GM12874 (cell line): ENCODE measurements around the gene SLC9C2.

Experiments
- TF ChIP-seq, protein P1 (sequence below): IDR thresholded peaks from 2 replicates; pipeline ENCODE4 v1.5.1; 2011; ENCODE audit warnings: low read depth, mild to moderate bottlenecking, control low read depth, low read length, moderate library complexity; ENCODE audit not compliant: insufficient read depth

SLC9C2 gene

DNA sequence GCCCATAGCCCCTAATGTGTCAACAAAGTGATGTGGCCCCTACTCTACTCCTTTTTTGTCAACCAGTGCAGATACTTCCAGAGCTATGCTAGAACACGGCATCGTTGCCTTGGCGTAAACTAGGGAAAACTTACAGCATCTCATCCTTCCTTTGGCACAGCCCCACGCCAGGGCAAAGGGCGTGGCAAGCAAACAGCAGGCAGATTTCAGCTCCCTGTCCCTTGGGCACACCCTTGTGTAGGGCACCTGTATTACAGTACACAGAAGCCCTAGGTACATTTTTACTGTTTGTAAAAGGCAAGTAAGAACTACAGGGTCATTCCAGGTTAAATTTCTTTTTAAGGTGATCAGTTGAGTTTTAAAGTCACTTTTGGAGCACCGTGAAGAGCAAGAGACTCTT lies 96.4 kb downstream of the SLC9C2 start:
- TF ChIP-seq, protein P1, sequence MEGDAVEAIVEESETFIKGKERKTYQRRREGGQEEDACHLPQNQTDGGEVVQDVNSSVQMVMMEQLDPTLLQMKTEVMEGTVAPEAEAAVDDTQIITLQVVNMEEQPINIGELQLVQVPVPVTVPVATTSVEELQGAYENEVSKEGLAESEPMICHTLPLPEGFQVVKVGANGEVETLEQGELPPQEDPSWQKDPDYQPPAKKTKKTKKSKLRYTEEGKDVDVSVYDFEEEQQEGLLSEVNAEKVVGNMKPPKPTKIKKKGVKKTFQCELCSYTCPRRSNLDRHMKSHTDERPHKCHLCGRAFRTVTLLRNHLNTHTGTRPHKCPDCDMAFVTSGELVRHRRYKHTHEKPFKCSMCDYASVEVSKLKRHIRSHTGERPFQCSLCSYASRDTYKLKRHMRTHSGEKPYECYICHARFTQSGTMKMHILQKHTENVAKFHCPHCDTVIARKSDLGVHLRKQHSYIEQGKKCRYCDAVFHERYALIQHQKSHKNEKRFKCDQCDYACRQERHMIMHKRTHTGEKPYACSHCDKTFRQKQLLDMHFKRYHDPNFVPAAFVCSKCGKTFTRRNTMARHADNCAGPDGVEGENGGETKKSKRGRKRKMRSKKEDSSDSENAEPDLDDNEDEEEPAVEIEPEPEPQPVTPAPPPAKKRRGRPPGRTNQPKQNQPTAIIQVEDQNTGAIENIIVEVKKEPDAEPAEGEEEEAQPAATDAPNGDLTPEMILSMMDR = peak; percentile 15; the same call in 1 of the 2 replicates

DNA sequence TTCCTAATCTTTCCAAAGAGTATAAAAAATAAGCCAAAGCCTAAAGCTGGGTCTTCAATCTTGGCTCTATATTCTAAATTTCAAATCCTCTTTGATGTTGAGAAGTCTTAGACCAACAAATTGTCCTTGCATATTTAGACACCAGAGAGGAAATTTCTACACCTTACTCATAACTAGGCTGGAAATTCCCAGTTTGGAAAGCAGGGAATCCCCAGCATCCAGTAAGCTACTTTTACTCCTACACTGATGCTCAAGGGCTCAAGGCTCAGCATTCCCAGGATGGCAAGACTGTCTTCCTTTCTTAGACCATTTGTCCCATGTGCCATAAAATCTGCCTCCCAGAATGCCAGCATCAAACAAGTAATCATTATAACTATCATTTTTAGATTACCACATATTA lies 97.5 kb downstream of the SLC9C2 start:
- TF ChIP-seq, protein P1 = no peak

DNA sequence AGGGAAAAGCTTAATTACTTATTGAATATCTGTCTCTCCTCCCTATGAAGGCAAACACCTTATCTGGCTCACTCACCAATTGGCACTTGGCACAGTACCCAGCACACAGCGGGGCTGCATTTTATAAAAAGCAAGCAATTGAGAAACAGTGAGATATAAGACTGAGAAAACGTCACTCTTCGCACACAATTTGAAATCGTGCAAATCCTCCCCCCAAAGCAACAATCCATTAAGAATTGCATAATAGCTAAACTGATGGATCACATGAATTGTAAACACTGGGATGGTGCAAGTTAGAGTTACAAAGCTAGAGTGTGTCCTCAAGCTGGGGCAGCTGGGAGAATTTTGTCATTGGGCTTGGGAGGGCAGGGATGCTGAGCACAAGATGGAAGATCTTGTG lies 98.6 kb downstream of the SLC9C2 start:
- TF ChIP-seq, protein P1 = no peak

DNA sequence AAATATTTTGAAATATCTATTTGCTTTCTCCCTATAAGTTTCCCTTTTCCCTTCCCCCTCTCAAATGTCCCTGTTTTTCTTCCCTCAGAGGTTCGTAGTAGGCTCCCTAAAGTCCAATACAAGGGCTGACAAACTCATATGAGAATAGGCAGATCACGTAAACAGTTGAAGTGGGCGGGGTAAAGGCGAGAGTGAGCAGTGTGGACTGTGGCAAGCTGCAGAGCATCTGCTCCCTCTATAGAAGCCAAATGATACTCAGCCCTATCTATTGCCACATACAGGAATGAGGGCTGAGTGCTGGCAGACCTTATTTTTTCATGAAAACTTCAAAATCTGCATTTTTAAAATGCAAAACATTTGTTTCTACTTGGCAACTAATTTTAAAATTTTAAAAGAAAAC lies 99.5 kb downstream of the SLC9C2 start:
- TF ChIP-seq, protein P1 = no peak

DNA sequence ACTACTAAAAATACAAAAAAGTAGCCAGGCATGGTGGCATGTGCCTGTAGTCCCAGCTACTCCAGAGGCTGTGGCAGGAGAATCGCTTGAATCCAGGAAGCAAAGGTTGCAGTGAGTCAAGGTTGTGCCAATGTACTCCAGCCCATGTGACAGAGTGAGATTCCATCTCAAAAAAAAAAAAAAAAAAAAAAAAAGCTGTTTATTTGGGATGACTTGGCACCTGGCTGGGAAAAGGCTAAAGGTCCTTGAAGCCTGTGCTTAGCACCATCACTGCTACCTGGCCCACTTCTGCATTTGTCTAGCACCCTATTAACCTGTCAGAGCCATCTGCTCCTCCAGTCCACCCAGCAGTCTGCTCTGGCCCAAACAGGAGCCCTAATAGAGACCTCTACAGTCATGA lies 100.8 kb downstream of the SLC9C2 start:
- TF ChIP-seq, protein P1 = no peak

DNA sequence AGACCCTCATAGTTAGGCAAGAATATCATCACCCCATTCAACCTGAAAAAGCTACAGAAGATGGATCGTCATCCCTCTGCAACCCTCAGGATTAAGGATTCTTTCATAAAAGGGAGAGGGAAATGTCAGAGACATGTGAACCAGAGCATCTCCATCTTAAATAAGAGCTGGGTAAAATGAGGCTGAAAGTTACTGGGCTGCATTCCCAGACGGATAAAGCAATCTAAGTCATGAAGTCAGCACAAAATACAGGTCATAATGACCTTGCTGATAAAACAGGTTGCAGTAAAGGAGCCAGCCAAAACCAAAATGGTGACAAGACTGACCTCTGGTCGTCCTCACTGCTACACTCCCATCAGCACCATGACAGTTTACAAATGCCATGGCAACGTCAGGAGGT lies 103.1 kb downstream of the SLC9C2 start:
- TF ChIP-seq, protein P1 = no peak

DNA sequence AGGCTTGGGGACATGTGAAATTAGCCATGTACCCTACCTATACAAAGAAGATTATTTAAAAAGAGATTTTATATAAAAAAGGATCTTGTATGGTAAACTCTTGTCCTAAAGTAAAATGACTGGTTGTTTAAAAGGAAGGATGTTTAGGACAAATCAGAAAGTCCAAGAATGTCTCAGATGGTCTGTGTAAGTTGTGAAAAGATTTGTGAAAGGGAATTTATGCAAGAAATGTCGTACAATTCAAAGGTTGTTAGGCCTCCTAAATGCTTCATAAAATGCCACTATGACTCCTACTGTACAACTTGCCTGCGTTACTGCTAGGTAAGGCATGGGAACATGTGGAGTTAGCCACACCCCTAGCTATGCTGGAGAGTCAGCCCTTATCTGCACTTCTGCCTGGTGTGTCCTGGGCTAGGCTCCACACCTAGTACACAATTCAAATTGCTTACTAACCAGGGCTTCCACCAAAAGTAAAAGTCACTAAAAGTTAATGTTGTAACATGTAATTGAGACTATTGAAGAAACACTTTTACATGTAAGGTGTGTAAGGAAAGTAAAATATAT lies 106.0 kb downstream of the SLC9C2 start:
- TF ChIP-seq, protein P1 = no peak
